ENCODE measurements around the gene CCNB1IP1.
"Not testable (repeated sequence)": the region's sequence is repeated elsewhere in the genome, so short reads cannot be mapped to it uniquely, and the experiment has no call there.

CCNB1IP1 gene

DNA sequence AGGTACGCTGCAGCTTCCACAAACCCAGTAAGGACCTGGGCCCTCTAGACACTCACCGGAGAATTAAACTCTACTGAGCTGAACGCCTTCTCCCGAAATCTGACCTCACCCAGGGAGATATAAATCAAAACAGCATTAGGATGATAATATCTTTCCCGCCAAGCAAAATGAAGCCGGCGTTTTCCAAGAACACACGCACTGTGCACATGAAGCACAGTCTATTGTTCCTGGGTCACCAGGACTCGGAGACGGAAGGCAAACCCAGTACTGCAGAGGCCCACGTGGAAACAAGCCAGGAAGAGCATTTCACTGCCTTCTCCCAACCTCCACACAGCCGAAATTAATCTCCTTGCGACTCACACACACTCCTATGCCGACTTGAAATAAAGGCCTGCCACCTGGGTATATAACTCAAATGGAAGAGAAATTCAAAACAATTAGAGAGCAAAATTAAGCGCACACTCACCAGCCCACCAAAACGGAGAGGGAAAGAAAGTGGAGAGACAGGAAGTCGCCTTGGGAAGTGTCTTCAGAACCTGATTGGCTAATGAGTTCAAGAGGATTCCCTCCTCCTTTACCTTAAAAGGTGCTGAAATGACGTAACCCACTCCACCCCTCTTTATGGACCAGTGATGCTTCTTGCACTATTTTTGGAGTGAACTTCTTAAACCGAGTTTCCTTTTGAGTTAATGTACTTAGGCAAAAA is at the start of gene CCNB1IP1:
Gene CCNB1IP1 (minus strand): TSS at position 492 of the 706 bp plus-strand sequence. CDS start 16,756 bp downstream, outside the sequence.
- intact Hi-C loops (cut with DNase I) = no loop called here
- peak in 7 of 10 donors; percentile 36 to 84 (median 43) for DNase-seq

- intact Hi-C loops (cut with DNase I) = no loop called here
- DNase-seq = peak in 2 of 10 donors; percentile 21 to 79
Observed at GRCh38 chr14:20382526-20382925, 49.4 kb upstream of the CCNB1IP1 start.

DNA sequence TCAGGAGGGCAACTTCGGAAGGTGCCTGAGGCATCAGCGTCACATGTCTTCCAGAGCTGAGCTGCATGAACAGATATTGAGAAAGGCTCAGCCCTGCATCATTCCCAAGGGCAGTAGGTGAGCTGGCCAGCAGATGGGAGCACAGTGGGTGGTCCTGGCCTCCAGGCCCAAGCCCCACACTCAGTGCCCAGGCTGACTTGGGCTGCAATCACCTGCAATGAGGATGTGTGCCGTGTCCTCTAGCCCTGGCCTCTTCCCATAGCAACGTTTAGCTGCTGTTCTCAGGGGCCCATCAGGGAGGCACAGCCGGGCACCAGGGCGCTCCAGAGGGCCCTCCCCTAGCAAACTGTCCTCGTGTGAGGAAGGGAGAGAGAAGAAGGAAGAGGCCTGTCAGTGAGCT is 48.3 kb upstream of the CCNB1IP1 start:
- peak in 1 of 10 donors; percentile 50 for DNase-seq
- intact Hi-C loops (cut with DNase I) = no loop called here

DNA sequence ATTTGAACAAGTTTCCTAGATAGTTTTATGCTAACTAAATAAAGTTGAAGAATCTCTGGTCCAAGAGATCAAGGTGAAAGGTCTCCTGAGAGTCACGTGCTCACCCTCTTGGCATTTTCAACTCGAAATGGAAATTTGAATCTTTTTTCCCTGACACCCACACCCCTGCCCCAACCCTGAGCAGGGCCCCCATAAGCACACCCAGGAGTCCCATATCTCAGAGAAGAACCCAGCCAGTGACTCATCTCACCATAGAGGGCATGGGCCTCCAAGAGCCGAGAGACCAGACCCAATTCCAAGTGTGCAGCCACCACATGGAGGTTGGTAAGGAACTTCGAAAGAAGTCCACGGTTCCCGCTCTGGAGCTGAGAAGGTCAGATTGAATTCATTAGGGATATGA is 47.6 kb upstream of the CCNB1IP1 start:
- intact Hi-C loops (cut with DNase I) = no loop called here
- peak in 1 of 10 donors; percentile 3 for DNase-seq

DNA sequence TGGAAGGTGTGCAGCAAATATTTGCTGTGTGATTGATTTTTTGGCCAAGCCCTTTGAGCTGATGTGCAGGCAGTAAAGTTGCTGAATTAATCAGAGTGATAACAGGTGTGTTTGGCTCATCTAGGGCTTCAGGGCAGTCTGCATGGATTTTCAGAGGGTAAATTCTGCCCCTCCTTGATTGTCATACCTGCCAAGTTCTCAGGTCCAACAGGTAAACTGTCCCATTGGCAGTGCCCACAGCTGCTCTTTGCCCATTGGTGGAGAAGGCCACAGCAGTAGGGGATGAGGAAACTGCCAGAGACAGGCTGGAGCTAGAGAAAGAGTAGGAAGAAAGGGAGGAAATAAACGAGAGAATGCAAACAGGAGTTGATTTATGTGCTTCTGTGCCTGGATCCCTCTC is 46.7 kb upstream of the CCNB1IP1 start:
- intact Hi-C loops (cut with DNase I) = no loop called here
- DNase-seq = no peak

- peak in 1 of 10 donors; percentile 21 for DNase-seq
- intact Hi-C loops (cut with DNase I) = no loop called here
Observed at GRCh38 chr14:20377171-20377570, 44.1 kb upstream of the CCNB1IP1 start.

DNA sequence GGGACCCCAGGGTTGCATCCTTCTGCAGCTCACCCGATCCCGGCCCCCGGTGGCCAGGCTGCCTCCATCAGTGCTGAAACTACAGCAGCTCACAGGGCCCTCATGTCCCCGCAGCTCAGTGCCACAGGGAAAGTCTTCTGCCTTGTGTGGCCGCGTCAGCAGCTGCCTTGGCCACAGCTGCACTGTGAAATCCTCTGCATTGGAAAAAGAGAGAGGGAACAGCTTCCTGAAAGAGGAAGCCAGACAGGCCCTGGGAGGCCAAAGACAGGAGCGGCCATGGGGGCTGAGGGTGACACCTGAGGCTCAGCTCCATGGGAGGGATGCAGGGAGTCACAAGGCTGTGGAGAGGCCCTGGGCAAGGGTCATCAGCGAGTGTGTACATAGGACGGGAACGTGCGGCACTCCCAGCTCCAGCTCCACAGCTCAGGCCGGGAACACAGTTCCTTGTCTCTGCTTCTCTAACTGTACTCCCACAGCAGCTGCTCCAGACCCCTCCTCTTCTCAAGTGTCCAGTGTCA is 43.1 kb upstream of the CCNB1IP1 start:
- no peak for DNase-seq
- intact Hi-C loops (cut with DNase I) = no loop called here

DNA sequence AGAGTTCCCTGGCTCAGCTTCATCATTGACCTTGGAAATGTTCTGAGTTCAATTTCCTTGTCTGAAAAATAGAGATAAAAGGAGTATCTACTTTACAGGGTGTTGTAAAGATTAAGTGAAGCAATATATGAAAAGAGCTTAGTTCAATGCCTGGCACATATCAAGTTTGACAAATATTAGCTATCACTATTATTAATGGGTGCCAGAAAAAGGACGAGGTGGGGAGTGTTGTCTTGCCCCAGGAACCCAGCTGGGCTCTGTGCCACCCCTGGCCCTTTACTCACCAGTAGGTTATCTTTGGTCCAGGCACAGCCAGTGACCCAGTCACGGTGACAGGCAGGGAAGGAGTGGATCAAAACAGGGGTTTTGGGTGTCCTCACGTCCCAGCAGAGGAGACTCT is 42.4 kb upstream of the CCNB1IP1 start:
- DNase-seq = no peak
- intact Hi-C loops (cut with DNase I) = no loop called here

- no peak for DNase-seq
- intact Hi-C loops (cut with DNase I) = no loop called here
Observed at GRCh38 chr14:20372796-20373195, 39.7 kb upstream of the CCNB1IP1 start.

GRCh38 chr14:20365928-20366327 is 32.8 kb upstream of the CCNB1IP1 start:
- intact Hi-C loops (cut with DNase I) = no loop called here
- DNase-seq = no peak

GRCh38 chr14:20358474-20358873 is 25.4 kb upstream of the CCNB1IP1 start:
- intact Hi-C loops (cut with DNase I) = not testable (repeated sequence)

DNA sequence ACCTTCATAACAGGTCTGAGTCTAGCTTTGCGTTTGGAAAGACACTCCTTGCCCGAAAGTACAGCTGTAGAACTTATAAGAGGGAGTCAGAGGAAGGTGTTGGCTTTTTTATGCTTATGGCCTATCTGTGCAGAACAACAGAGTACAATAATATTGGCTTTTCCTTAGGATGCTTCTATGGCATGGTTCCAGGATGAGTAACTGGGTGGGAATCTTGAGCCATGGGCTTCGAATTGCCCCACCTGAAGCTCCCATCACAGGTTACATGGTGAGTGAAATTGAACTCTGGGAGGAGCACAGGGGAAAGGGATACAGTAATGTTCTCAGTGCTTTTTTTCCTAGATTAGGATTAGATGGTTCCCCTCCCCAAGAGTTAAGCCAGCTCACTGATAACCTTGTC is 23.3 kb upstream of the CCNB1IP1 start:
- intact Hi-C loops (cut with DNase I) = no loop called here

More at GRCh38 chr14:20358474-20358873, 25.4 kb upstream of the CCNB1IP1 start:
- DNase-seq = not testable (repeated sequence)

DNA sequence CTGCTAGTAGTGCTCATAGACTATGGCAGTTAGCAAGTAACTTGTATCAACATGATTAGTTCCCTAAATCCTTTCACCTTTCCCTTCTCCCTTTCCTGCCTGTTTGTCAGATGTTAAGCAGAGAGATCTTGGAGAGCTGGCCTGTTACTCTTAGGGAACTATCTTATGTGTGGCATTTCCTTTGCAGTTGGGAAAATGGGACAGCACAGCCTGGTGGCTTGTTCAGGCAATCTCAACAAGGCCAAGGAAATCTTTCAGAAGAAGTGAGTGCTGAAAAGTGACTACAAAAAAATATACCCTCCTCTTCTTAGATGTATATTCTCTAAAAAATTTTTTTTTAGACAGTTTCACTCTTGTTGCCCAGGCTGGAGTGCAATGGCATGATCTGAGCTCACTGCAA is 17.8 kb upstream of the CCNB1IP1 start:
- no peak for DNase-seq
- intact Hi-C loops (cut with DNase I) = no loop called here

More for the DNA sequence above, 23.3 kb upstream of the CCNB1IP1 start:
- DNase-seq = no peak

- intact Hi-C loops (cut with DNase I) = no loop called here
- no peak for DNase-seq
Observed at GRCh38 chr14:20350282-20350681, 17.2 kb upstream of the CCNB1IP1 start.

DNA sequence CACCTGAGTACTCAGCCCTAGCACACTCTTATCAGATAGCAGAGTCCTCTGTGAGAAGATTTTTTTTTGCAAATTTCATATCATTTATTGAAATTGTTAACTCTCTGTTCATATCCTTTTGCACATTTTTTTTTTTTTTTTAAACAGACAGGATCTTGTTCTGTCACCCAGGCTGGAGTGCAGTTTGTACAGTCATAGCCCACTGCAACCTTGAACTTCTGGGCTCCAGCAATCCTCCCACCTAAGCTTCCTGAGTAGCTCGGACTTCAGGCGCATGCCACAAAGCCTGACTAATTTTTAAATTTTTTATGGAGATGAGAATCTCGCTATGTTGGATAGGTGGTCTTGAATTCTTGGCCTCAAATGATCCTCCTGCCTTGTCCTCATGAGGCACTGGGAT is 14.7 kb upstream of the CCNB1IP1 start:
- intact Hi-C loops (cut with DNase I) = no loop called here
- no peak for DNase-seq

DNA sequence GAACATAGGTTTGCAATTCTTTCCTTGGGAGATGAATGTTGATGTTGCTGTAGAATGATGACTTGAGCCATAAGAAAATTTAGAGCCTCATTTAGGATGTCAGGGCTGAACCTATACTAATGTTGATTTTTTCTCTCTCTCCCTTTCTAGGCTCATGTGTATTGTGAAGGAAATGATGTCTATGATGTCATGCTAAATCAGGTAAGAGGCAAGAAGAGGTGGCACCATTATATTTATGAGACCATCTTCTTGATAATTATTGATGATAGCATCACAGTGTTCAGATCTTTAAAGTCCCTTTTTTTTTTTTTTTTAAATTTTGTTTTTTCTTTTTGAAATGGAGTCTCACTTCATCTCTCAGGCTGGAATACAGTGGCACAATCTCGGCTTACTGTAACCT is 13.6 kb upstream of the CCNB1IP1 start:
- intact Hi-C loops (cut with DNase I) = no loop called here

DNA sequence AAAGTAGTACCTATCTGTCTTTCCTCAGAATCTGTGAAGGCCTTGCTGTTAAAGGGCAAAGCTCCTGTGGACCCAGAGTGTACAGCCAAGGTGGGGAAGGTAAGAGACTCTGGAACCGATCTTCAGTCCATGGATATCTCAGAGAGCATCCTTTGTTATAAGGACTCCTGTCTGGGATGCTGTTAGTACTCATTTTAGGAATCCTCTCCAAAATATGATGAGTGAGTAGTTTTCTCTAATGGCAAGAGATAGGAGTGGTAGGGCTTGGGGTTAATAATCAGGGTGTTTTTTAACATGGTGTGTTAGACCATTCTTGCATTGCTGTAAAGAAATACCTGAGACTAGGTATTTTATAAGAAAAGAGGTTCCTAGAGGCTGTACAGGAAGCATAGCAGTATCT is 12.3 kb upstream of the CCNB1IP1 start:
- intact Hi-C loops (cut with DNase I) = no loop called here

More for the DNA sequence above, 13.6 kb upstream of the CCNB1IP1 start:
- DNase-seq = no peak

DNA sequence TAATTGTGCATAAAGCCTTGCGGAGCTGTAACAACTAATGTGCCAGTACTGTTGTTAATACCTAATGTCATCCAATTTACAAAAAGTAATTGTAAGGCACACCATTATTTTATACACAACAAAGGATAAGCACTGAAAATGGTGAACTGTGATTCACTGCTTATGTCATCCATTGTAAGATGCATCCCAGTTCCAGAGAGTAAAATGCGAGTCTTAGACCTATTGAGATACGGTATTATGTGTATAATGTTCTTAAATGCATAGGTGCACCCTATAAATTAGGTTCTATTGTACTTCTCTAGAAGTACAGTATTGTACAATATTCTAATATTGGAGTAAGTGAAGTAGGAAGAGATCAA is 10.8 kb upstream of the CCNB1IP1 start:
- no peak for DNase-seq
- intact Hi-C loops (cut with DNase I) = loop anchor here (1.0 to 5.0 kb wide), 5 partner anchors 17 to 338 kb away; partner anchors contain the start of genes APEX1, RNASE4 and TEP1

More for the DNA sequence above, 12.3 kb upstream of the CCNB1IP1 start:
- no peak for DNase-seq

GRCh38 chr14:20343092-20343861 is 10.2 kb upstream of the CCNB1IP1 start, which contains the start of gene PARP2:
Gene PARP2, plus strand, starts transcription at chr14:20343635. Its CDS starts 7 bp downstream, at chr14:20343642.
- peak; percentile 95 to 100 (median 96) for DNase-seq
- intact Hi-C loops (cut with DNase I) = loop anchor here (1.0 to 5.0 kb wide), 5 partner anchors 16 to 339 kb away; partner anchors contain the start of genes APEX1, RNASE4 and TEP1

GRCh38 chr14:20341646-20342045 is 8.6 kb upstream of the CCNB1IP1 start:
- intact Hi-C loops (cut with DNase I) = loop anchor here (2.0 to 5.0 kb wide), 4 partner anchors 15 to 341 kb away; partner anchors contain the start of genes APEX1, RNASE4 and TEP1
- DNase-seq = no peak

GRCh38 chr14:20341032-20341431 is 8.0 kb upstream of the CCNB1IP1 start:
- not testable (repeated sequence) for DNase-seq
- intact Hi-C loops (cut with DNase I) = loop anchor here (5.0 kb wide), 3 partner anchors 71 to 341 kb away; partner anchors contain the start of genes APEX1, RNASE4 and TEP1
